K562 (cell line): ENCODE results near the gene TOR3A. TPM values are rescaled to one million over a fixed set of nuclear protein-coding genes. Genes with fewer than 3 reads are reported as not detected.

Experiments
- EHMT2 ChIP-seq: fragments of 450-650 bp; IDR thresholded peaks from 2 replicates; pipeline ENCODE4 v1.6.1; 2018; ENCODE audit warnings: antibody characterized with exemption
- ESRRB ChIP-seq: fragments of 250-450 bp; sonication (Bioruptor Pico); IDR thresholded peaks from 2 replicates; pipeline ENCODE4 v1.5.0; 2020; ENCODE audit warnings: mild to moderate bottlenecking, moderate library complexity, borderline replicate concordance
- EZH2 ChIP-seq: IDR thresholded peaks from 2 replicates; pipeline ENCODE4 v1.6.1; 2012; ENCODE audit warnings: low read depth, mild to moderate bottlenecking, inconsistent platforms, low read length, borderline replicate concordance
- FIP1L1 ChIP-seq: fragments of 200-400 bp; formaldehyde crosslinking; IDR thresholded peaks from 2 replicates; pipeline ENCODE4 v1.6.1; 2018; ENCODE audit warnings: mild to moderate bottlenecking, low read depth, low read length; ENCODE audit not compliant: poor library complexity, severe bottlenecking
- MAFK ChIP-seq: IDR thresholded peaks from 2 replicates; pipeline ENCODE4 v1.6.1; 2011; ENCODE audit warnings: low read length, improper control_type of control experiment
- MITF ChIP-seq: IDR thresholded peaks from 2 replicates; pipeline ENCODE4 v1.6.1; 2014; ENCODE audit warnings: antibody characterized with exemption
- NR2C1 ChIP-seq, 2 experiments: fragments of 450-650 bp; IDR thresholded peaks; 2 replicates each; pipeline ENCODE4 v1.6.1; 2017; ENCODE audit warnings: mild to moderate bottlenecking in 2 of 2, antibody characterized with exemption in 1 of 2, inconsistent platforms in 1 of 2, missing compliant biosample characterization in 1 of 2, missing genetic modification characterization in 1 of 2
- PML ChIP-seq: IDR thresholded peaks from 2 replicates; pipeline ENCODE4 v1.6.1; 2012; ENCODE audit warnings: low read length, inconsistent platforms
- POLR2H ChIP-seq: IDR thresholded peaks from 2 replicates; pipeline ENCODE4 v1.6.1; 2016; ENCODE audit warnings: missing genetic modification characterization, low read depth, mild to moderate bottlenecking, control low read depth, missing compliant biosample characterization, moderate library complexity
- POU5F1 ChIP-seq: fragments of 150-350 bp; IDR thresholded peaks from 2 replicates; pipeline ENCODE4 v1.6.1; 2014; ENCODE audit warnings: borderline replicate concordance, low read length, low read depth, mild to moderate bottlenecking; ENCODE audit not compliant: partially characterized antibody
- PURB ChIP-seq: sonication (generic); formaldehyde crosslinking; IDR thresholded peaks from 2 replicates; pipeline ENCODE4 v1.9.0; 2021; ENCODE audit warnings: low read depth, mild to moderate bottlenecking, missing genetic modification reagents
- ZNF24 ChIP-seq: fragments of 450-650 bp; IDR thresholded peaks from 2 replicates; pipeline ENCODE4 v1.6.1; 2016
- ZNF274 ChIP-seq: IDR thresholded peaks from 2 replicates; pipeline ENCODE4 v1.6.1; 2011; ENCODE audit warnings: low read depth, mild to moderate bottlenecking, low read length, moderate library complexity, borderline replicate concordance
- ZNF696 ChIP-seq: fragments of 250-450 bp; sonication (Bioruptor Pico); conservative IDR thresholded peaks from 2 replicates; pipeline ENCODE4 v1.4.0; 2020; ENCODE audit warnings: mild to moderate bottlenecking, moderate library complexity
- polyA plus RNA-seq, 8 experiments: library from polyadenylated mRNA; depleted of rRNA in 4 of 8; stranded (reverse) in 5 of 8; unstranded in 3 of 8; fragments of >200 nt; fragmentation: Nextera tagmentation in 2 of 8; fragmentation: Illumina TruSeq in 1 of 8; extraction: Ambion mirVana in 2 of 8; extraction: Trizol in 1 of 8; gene quantifications; 2 replicates each; pipeline versions ENCODE4 v1.2.1 to v1.2.3, GENCODE V29; 2011 to 2014; ENCODE audit warnings: inconsistent platforms in 1 of 8, missing spikeins in 1 of 8
- total RNA-seq, 7 experiments: library from RNA; depleted of rRNA in 6 of 7; stranded (reverse); fragments of >200 nt in 6 of 7; fragmentation: Illumina TruSeq in 2 of 7; extraction: Trizol in 2 of 7; gene quantifications; 2 replicates each; pipeline versions ENCODE4 v1.2.1 to v1.2.3, GENCODE V29; 2011 to 2021; ENCODE audit warnings: low replicate concordance in 1 of 7
- TF ChIP-seq, protein P1 (sequence below): fragments of 450-650 bp; formaldehyde crosslinking; IDR thresholded peaks from 2 replicates; pipeline ENCODE4 v1.4.0; 2022; ENCODE audit warnings: mild to moderate bottlenecking, moderate library complexity
- TF ChIP-seq, protein P2 (sequence below): fragments of 150-350 bp; IDR thresholded peaks from 2 replicates; pipeline ENCODE4 v1.6.1; 2014; ENCODE audit warnings: low read depth, mild to moderate bottlenecking, low read length, borderline replicate concordance

TOR3A gene
- total and polyA plus RNA-seq, 9 of the 15 experiments (the other 6 are each of a cell fraction or from before 2014, with no cell fraction given), result 7.9 to 94.5 (median 39.7) TPM

DNA sequence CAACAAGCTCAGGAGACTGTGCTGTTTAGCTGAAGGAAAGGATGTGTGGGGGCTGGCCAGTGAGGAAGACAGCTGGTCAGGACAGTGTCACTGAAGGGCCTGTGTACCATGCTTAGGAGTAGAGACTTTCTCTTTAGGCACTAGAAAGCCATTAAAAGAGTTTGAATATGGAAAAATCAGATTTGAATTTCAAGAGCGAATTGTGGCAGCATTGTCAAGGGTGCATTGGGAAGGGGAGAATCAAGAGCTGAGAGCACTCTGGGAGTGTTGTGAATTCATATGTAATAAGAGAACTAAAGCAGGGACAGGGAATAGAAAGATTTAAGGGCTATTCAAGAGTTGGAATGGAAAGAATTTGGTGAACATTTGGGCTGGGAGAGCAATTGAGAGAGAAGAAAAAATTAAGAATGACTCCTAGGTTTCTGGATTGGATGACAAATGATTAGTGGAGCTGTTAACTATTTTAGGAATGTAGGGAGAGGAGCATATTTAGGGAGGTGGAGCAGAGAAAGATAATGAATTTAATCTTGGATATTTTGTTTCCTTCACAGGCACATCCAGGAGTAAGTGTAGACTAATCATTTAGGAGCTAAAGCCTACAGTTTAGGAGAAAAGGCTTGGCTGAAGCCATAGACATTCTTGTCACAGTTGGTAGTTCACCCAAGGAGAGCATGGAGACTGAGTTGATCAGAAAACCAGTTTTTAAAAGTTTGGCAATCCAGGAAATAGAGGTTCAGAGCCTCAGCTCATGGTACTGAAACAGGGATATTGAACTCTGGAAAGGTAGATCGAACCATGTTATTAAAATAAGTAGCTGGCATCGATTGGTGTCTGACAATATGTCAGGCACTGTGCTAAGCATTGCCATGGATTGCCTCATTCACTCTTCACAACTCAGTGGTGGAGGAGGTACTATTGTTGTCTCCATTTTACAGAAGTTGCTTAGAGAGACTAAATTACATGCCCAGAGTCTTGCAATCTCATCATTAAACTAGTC lies 23.1 kb upstream of the TOR3A start (continued):
- TF ChIP-seq POU5F1 (no peak), NR2C1 (IDR thresholded peaks at IDR 0.05) (no peak), NR2C1 (tag; IDR thresholded peaks at IDR 0.05) (peak; percentile 76), MITF (no peak), PURB (CRISPR knock-in tag) (no peak), POLR2H (0 out of 2 replicates have a peak, but pooled peaks have one; percentile 16), ESRRB (CRISPR knock-in tag) (no peak), PML (no peak), EHMT2 (0 out of 2 replicates have a peak, but pooled peaks have one; percentile 31), EZH2 (no peak), ZNF696 (CRISPR knock-in tag) (no peak), MAFK (no peak), ZNF24 (no peak), FIP1L1 (no peak), ZNF274 (no peak)
- TF ChIP-seq, protein P1, sequence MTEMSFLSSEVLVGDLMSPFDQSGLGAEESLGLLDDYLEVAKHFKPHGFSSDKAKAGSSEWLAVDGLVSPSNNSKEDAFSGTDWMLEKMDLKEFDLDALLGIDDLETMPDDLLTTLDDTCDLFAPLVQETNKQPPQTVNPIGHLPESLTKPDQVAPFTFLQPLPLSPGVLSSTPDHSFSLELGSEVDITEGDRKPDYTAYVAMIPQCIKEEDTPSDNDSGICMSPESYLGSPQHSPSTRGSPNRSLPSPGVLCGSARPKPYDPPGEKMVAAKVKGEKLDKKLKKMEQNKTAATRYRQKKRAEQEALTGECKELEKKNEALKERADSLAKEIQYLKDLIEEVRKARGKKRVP (CRISPR knock-in tag), result peak; percentile 83
- TF ChIP-seq, protein P2, sequence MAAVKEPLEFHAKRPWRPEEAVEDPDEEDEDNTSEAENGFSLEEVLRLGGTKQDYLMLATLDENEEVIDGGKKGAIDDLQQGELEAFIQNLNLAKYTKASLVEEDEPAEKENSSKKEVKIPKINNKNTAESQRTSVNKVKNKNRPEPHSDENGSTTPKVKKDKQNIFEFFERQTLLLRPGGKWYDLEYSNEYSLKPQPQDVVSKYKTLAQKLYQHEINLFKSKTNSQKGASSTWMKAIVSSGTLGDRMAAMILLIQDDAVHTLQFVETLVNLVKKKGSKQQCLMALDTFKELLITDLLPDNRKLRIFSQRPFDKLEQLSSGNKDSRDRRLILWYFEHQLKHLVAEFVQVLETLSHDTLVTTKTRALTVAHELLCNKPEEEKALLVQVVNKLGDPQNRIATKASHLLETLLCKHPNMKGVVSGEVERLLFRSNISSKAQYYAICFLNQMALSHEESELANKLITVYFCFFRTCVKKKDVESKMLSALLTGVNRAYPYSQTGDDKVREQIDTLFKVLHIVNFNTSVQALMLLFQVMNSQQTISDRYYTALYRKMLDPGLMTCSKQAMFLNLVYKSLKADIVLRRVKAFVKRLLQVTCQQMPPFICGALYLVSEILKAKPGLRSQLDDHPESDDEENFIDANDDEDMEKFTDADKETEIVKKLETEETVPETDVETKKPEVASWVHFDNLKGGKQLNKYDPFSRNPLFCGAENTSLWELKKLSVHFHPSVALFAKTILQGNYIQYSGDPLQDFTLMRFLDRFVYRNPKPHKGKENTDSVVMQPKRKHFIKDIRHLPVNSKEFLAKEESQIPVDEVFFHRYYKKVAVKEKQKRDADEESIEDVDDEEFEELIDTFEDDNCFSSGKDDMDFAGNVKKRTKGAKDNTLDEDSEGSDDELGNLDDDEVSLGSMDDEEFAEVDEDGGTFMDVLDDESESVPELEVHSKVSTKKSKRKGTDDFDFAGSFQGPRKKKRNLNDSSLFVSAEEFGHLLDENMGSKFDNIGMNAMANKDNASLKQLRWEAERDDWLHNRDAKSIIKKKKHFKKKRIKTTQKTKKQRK, result no peak
